ENCODE measurements around the gene CERS6. TPM values are rescaled to one million over a fixed set of nuclear protein-coding genes. Genes with fewer than 3 reads are reported as not detected.

Gene CERS6
- total RNA-seq, 4 donors from 2014 or later = 35.7 to 60.6 (median 39.2) TPM

DNA sequence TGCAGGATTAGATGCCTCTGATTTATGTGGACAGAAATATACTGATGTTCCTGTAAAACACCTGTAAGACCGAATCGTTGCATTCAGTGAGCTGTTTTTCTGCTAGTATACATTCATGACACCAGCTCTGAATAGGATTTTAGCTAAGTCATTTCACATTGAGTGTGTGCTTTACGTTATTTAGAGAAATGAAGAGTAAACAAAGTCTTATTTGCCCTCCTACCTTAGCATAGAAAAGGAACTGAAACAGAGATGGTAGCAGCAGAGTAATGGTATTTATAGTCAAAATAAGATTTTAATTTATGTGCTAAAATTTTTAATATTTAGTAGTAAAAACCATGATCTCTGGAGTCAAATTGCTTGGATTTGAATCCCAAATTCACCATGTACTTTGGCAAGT lies 168.0 kb downstream of the CERS6 start:
- H3K36me3 ChIP-seq = no peaks in the 10 kb centered on the region
- intact Hi-C loops (cut with DNase I) = no loop called here
- TF ChIP-seq, protein P1, sequence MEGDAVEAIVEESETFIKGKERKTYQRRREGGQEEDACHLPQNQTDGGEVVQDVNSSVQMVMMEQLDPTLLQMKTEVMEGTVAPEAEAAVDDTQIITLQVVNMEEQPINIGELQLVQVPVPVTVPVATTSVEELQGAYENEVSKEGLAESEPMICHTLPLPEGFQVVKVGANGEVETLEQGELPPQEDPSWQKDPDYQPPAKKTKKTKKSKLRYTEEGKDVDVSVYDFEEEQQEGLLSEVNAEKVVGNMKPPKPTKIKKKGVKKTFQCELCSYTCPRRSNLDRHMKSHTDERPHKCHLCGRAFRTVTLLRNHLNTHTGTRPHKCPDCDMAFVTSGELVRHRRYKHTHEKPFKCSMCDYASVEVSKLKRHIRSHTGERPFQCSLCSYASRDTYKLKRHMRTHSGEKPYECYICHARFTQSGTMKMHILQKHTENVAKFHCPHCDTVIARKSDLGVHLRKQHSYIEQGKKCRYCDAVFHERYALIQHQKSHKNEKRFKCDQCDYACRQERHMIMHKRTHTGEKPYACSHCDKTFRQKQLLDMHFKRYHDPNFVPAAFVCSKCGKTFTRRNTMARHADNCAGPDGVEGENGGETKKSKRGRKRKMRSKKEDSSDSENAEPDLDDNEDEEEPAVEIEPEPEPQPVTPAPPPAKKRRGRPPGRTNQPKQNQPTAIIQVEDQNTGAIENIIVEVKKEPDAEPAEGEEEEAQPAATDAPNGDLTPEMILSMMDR (IDR thresholded peaks at IDR 0.05) = no peak
- no peak for TF ChIP-seq POLR2A (IDR thresholded peaks at IDR 0.05)
- no peaks in the 10 kb centered on the region for H3K9me3 ChIP-seq
- WGBS, 2 donors = 96 to 99% methylated on average over 3 of the region's 3 CpGs
- no peak overlapping the region for H3K4me3 ChIP-seq (replicated peaks in 1 of 3)
- H3K4me1 ChIP-seq = no peaks in the 10 kb centered on the region
- no peak for DNase-seq
- no peak overlapping the region for H3K27ac ChIP-seq
- H3K27me3 ChIP-seq = no peaks in the 10 kb centered on the region

GRCh38 chr2:168626096-168626495 lies 170.0 kb downstream of the CERS6 start:
- no peaks in the 10 kb centered on the region for H3K9me3 ChIP-seq
- H3K27me3 ChIP-seq = no peaks in the 10 kb centered on the region
- H3K27ac ChIP-seq = no peak overlapping the region
- no peaks in the 10 kb centered on the region for H3K4me1 ChIP-seq
- DNase-seq = no peak
- no peak overlapping the region for H3K4me3 ChIP-seq (replicated peaks in 1 of 3)
- intact Hi-C loops (cut with DNase I) = no loop called here
- WGBS, 2 donors = 77 to 80% methylated on average over 4 of the region's 4 CpGs
- no peaks in the 10 kb centered on the region for H3K36me3 ChIP-seq
- TF ChIP-seq POLR2A (IDR thresholded peaks at IDR 0.05) = no peak
- TF ChIP-seq, protein P1 (IDR thresholded peaks at IDR 0.05) = no peak

- Histone ChIP-seq H3K4me3 (replicated peaks in 1 of 3) (no peak overlapping the region), H3K4me1 (no peaks in the 10 kb centered on the region), H3K27ac (no peak overlapping the region), H3K27me3 (no peaks in the 10 kb centered on the region), H3K36me3 (no peaks in the 10 kb centered on the region), H3K9me3 (no peaks in the 10 kb centered on the region)
- 57 to 61% methylated on average over 3 of the region's 3 CpGs for WGBS, 2 donors
- TF ChIP-seq, protein P1 (IDR thresholded peaks at IDR 0.05) = no peak
- TF ChIP-seq POLR2A (IDR thresholded peaks at IDR 0.05) = no peak
- intact Hi-C loops (cut with DNase I) = no loop called here
- DNase-seq = no peak
Measured at GRCh38 chr2:168626647-168627046, 170.6 kb downstream of the CERS6 start.

- no peak for DNase-seq
- H3K27me3 ChIP-seq = no peaks in the 10 kb centered on the region
- TF ChIP-seq POLR2A (IDR thresholded peaks at IDR 0.05) = no peak
- TF ChIP-seq, protein P1 (IDR thresholded peaks at IDR 0.05) = no peak
- H3K4me1 ChIP-seq = peaks cover 8 to 18% of the 10 kb centered on the region in 2 donors
- peak overlapping the region in 1 of 3 donors; percentile 15 for H3K27ac ChIP-seq
- intact Hi-C loops (cut with DNase I) = no loop called here
- H3K9me3 ChIP-seq = no peaks in the 10 kb centered on the region
- H3K36me3 ChIP-seq = no peaks in the 10 kb centered on the region
- no peak overlapping the region for H3K4me3 ChIP-seq (replicated peaks in 1 of 3)
- 58 to 62% methylated on average over 7 of the region's 7 CpGs for WGBS, 2 donors
Measured at GRCh38 chr2:168632709-168633121, 176.6 kb downstream of the CERS6 start.

- Histone ChIP-seq H3K9me3 (no peaks in the 10 kb centered on the region), H3K4me3 (replicated peaks in 1 of 3) (no peak overlapping the region), H3K27ac (peak overlapping the region in 2 of 3 donors; percentile 9 to 13), H3K4me1 (peaks cover 8 to 18% of the 10 kb centered on the region in 2 donors), H3K36me3 (no peaks in the 10 kb centered on the region), H3K27me3 (no peaks in the 10 kb centered on the region)
- no peak for DNase-seq
- intact Hi-C loops (cut with DNase I) = no loop called here
- WGBS, 2 donors = 78 to 82% methylated on average over 1 of the region's 1 CpG
- TF ChIP-seq POLR2A (IDR thresholded peaks at IDR 0.05) = no peak
- TF ChIP-seq, protein P1 (IDR thresholded peaks at IDR 0.05) = no peak
Measured at GRCh38 chr2:168633200-168633599, 177.1 kb downstream of the CERS6 start.

Data from thyroid gland (tissue), 4 donors.